B cell (primary cell): Measurements from ENCODE around the gene KHDC4. TPM values are rescaled to one million over a fixed set of nuclear protein-coding genes. Genes with fewer than 3 reads are reported as not detected.

Experiments used
- ATAC-seq: fragments of 200-7000 bp; cut with Tn5 transposase; one replicate; pipeline ENCODE4 v1.10.0; 2021; ENCODE audit warnings: low read depth, mild to moderate bottlenecking, moderate number of reproducible peaks, moderate library complexity
- CTCF ChIA-PET: fragments of 350-600 bp; sonication (Branson Sonifier 250); formaldehyde crosslinking; loops from one replicate; lab custom pipeline; 2021; ENCODE audit warnings: antibody characterized with exemption, inconsistent platforms; lab: Charles Lee
- POLR2A ChIA-PET: fragments of 350-600 bp; sonication (Branson Sonifier 250); formaldehyde crosslinking; loops from one replicate; lab custom pipeline; 2021; ENCODE audit warnings: antibody characterized with exemption; lab: Charles Lee
- DNase-seq: peaks from one replicate; pipeline ENCODE4 v3.0.0; 2013
- H2AFZ ChIP-seq: 2 replicates; pipeline ENCODE4 v1.6.1; 2012; ENCODE audit warnings: mild to moderate bottlenecking, low read depth, low read length; ENCODE audit not compliant: insufficient read depth, poor library complexity, severe bottlenecking
- H3K27ac ChIP-seq, 2 donors: 1 replicate in 1 of 2; 2 replicates in 1 of 2; pipeline ENCODE4 v1.5.1; 2012 to 2013; ENCODE audit warnings: low read length in 2 of 2, mild to moderate bottlenecking in 2 of 2, moderate library complexity in 1 of 2
- H3K27me3 ChIP-seq, 4 experiments: fragments of 200-600 bp in 1 of 4; sonication (generic) in 1 of 4; replicated peaks in 1 of 4; 1 replicate in 2 of 4; 2 replicates in 2 of 4; pipeline versions ENCODE4 v1.6.1 to v1.7.0; 2013 to 2016; ENCODE audit warnings: low read length in 3 of 4, mild to moderate bottlenecking in 2 of 4, mixed read lengths in 1 of 4, moderate library complexity in 1 of 4; ENCODE audit not compliant: insufficient read depth in 4 of 4, control insufficient read depth in 3 of 4; ENCODE audit errors: control extremely low read depth in 1 of 4
- H3K36me3 ChIP-seq, 2 experiments: replicated peaks in 1 of 2; 1 replicate in 1 of 2; 2 replicates in 1 of 2; pipeline versions ENCODE4 v1.6.1 to v1.7.1; 2013; ENCODE audit warnings: low read length in 1 of 2; ENCODE audit not compliant: insufficient read depth in 2 of 2, control insufficient read depth in 1 of 2; ENCODE audit errors: control extremely low read depth in 1 of 2, extremely low read depth in 1 of 2
- H3K4me1 ChIP-seq, 2 donors: fragments of 200-600 bp in 1 of 2; sonication (generic) in 1 of 2; 1 replicate in 1 of 2; 2 replicates in 1 of 2; pipeline versions ENCODE4 v1.5.1 to v1.6.1; 2013 to 2017; ENCODE audit warnings: low read length in 2 of 2; ENCODE audit not compliant: control insufficient read depth in 2 of 2, insufficient read depth in 2 of 2
- H3K4me2 ChIP-seq: replicated peaks from 2 replicates; pipeline ENCODE3; 2012; ENCODE audit warnings: mild to moderate bottlenecking, low read depth, low read length; ENCODE audit not compliant: poor library complexity, severe bottlenecking
- H3K4me3 ChIP-seq, 5 experiments: fragments of 200-600 bp in 1 of 5; sonication (generic) in 1 of 5; 1 replicate in 3 of 5; 2 replicates in 2 of 5; pipeline versions ENCODE4 v1.5.1 to v1.7.0; 2011 to 2016; ENCODE audit warnings: low read length in 4 of 5, mild to moderate bottlenecking in 4 of 5, low read depth in 2 of 5, control low read depth in 1 of 5, moderate library complexity in 1 of 5; ENCODE audit not compliant: insufficient read depth in 1 of 5; ENCODE audit errors: control extremely low read depth in 1 of 5, extremely low read depth in 1 of 5
- H3K79me2 ChIP-seq: fragments of 200-600 bp; sonication (generic); one replicate; pipeline ENCODE4 v1.6.0; 2016; ENCODE audit warnings: low read length; ENCODE audit not compliant: control insufficient read depth, insufficient read depth
- H3K9ac ChIP-seq: fragments of 200-600 bp; sonication (generic); 2 replicates; pipeline ENCODE4 v1.6.1; 2017; ENCODE audit warnings: mild to moderate bottlenecking, low read length, moderate library complexity
- H3K9me3 ChIP-seq, 3 donors: one replicate each; pipeline versions ENCODE4 v1.6.1 to v1.7.1; 2013; ENCODE audit warnings: low read length in 2 of 3; ENCODE audit not compliant: control insufficient read depth in 2 of 3, insufficient read depth in 1 of 3; ENCODE audit errors: control extremely low read depth in 1 of 3
- H4K20me1 ChIP-seq: 2 replicates; pipeline ENCODE4 v1.6.0; 2012; ENCODE audit warnings: mild to moderate bottlenecking, low read length; ENCODE audit not compliant: insufficient read depth, control insufficient read depth, poor library complexity, severe bottlenecking
- H3K27ac Mint-ChIP-seq: one replicate; pipeline ENCODE4 v1.8.0; 2021; ENCODE audit warnings: mixed read lengths
- H3K27me3 Mint-ChIP-seq: one replicate; pipeline ENCODE4 v1.8.0; 2021; ENCODE audit warnings: mixed read lengths
- H3K4me1 Mint-ChIP-seq: one replicate; pipeline ENCODE4 v1.8.0; 2021; ENCODE audit warnings: mixed read lengths
- H3K4me3 Mint-ChIP-seq: one replicate; pipeline ENCODE4 v1.8.0; 2021; ENCODE audit warnings: mixed read lengths
- H3K9me3 Mint-ChIP-seq: one replicate; pipeline ENCODE4 v1.8.0; 2022; ENCODE audit warnings: mixed read lengths; ENCODE audit not compliant: insufficient read depth
- EZH2 ChIP-seq: IDR thresholded peaks from 2 replicates; pipeline ENCODE4 v1.6.1; 2012; ENCODE audit warnings: borderline replicate concordance, low read depth, mild to moderate bottlenecking, moderate library complexity, low read length; ENCODE audit not compliant: insufficient read depth, poor library complexity, severe bottlenecking
- WGBS: methylation state at CpG from one replicate; pipeline ENCODE4 v1.1.5; 2013; ENCODE audit warnings: missing lambda C conversion rate; ENCODE audit not compliant: insufficient coverage; 5-methylcytosine and 5-hydroxymethylcytosine counted together
- intact Hi-C: fragments of 100-400 bp; cut with micrococcal nuclease; formaldehyde crosslinking; loops from one replicate; pipeline ENCODE4 v1.10.0; 2022
- polyA plus RNA-seq: library from polyadenylated mRNA; depleted of rRNA; stranded (reverse); fragments of >200 nt; gene quantifications from 2 replicates; pipeline ENCODE4 v1.2.3, GENCODE V29; 2012
- total RNA-seq, 2 donors: library from RNA; stranded (reverse); fragments of 120-200 nt in 1 of 2; gene quantifications; 1 replicate in 1 of 2; 2 replicates in 1 of 2; pipeline versions ENCODE4 v1.2.3 to v1.2.4, GENCODE V29; 2013 to 2022
- TF ChIP-seq, protein P1 (sequence below): fragments of 200-600 bp; IDR thresholded peaks from one replicate; pipeline ENCODE4 v1.8.0; 2022; ENCODE audit warnings: antibody characterized with exemption, mild to moderate bottlenecking

The KHDC4 gene
- total and polyA plus RNA-seq, 2 donors (not counting 1 experiment from before 2014, with no cell fraction given), result 51.3 to 122 TPM

DNA sequence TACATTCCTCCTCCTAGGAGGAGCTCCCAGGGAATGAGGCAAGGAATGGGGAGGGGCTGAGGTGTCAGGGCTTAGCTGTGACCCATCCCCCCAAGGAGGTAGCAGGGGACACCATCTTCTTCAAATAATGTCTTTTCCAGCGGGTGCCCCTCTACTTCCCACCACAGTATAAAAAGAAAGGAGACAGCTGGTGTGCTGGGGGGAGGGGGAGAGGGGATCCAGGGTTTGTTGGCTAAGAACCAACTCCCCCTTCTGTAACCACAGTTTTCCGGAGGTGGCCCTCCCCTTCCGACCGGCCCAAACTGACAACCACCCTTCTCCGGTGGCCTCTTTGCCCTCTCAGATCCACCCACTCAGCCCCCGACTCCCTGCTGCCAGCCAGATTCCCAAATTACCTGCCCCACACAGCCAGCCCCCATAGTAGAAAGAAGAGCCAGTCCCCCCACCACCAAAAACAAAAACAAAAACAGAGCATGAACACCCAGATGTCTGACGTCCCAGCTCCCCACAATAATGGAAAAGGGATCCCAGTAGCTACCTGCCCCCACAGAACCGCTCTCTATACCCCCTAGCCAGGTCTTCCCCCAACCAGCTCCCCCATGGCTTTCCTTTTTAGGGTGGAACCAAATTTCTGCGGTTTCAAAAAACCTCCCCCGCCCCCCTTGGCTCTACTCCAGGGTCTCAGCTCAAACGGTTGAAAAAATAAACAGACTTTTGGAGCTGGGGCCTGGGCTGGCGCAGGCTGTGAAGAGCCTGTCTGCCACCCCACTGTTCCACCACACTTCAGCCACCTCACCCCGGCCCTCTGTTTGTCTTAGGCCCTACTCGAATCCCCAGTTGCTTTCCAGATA lies 42.1 kb upstream of the KHDC4 start:
- intact Hi-C loops, result loop anchor here (5.0 kb wide), 1 partner anchor 229 kb away; no protein-coding TSS in a partner anchor
- Mint-ChIP-seq H3K9me3 (no peaks in the 10 kb centered on the region), H3K4me1 (peaks cover 80% of the 10 kb centered on the region), H3K4me3 (peak overlapping the region; percentile 95), H3K27me3 (no peaks in the 10 kb centered on the region), H3K27ac (peak overlapping the region; percentile 94)
- Histone ChIP-seq H3K4me2 (peak overlapping the region; percentile 93), H2AFZ (peak overlapping the region; percentile 4), H3K27me3 (no peaks in the 10 kb centered on the region), H3K4me3 (peak overlapping the region; percentile 71 to 93 (median 81)), H3K4me1 (peaks cover 62 to 72% of the 10 kb centered on the region in 2 donors), H3K36me3 (peaks cover 4 to 25% of the 10 kb centered on the region in 2 experiments), H3K27ac (peak overlapping the region; percentile 70 to 91), H3K9me3 (no peaks in the 10 kb centered on the region), H4K20me1 (peaks cover 67% of the 10 kb centered on the region), H3K9ac (peak overlapping the region; percentile 89), H3K79me2 (peaks cover 98% of the 10 kb centered on the region)
- no peak for TF ChIP-seq EZH2
- TF ChIP-seq, protein P1, sequence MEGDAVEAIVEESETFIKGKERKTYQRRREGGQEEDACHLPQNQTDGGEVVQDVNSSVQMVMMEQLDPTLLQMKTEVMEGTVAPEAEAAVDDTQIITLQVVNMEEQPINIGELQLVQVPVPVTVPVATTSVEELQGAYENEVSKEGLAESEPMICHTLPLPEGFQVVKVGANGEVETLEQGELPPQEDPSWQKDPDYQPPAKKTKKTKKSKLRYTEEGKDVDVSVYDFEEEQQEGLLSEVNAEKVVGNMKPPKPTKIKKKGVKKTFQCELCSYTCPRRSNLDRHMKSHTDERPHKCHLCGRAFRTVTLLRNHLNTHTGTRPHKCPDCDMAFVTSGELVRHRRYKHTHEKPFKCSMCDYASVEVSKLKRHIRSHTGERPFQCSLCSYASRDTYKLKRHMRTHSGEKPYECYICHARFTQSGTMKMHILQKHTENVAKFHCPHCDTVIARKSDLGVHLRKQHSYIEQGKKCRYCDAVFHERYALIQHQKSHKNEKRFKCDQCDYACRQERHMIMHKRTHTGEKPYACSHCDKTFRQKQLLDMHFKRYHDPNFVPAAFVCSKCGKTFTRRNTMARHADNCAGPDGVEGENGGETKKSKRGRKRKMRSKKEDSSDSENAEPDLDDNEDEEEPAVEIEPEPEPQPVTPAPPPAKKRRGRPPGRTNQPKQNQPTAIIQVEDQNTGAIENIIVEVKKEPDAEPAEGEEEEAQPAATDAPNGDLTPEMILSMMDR, result no peak
- ATAC-seq (no peak), DNase-seq (peak; percentile 42)
- ChIA-PET POLR2A (interaction anchor here (0.6 to 4.4 kb wide), 8 partner anchors 9 to 42 kb away, joined by 3 to 61 read pairs (median 10); partner anchors contain the start of genes KHDC4 and RXFP4), CTCF (interaction anchor here (1.4 to 12.2 kb wide), 10 partner anchors 9 to 42 kb away, joined by 5 to 206 read pairs (median 10); partner anchors contain the start of genes KHDC4 and RXFP4)
- WGBS, result 0% methylated on average over 12 of the region's 14 CpGs
